ENCODE results near the gene TXNRD2. TPM values are rescaled to one million over a fixed set of nuclear protein-coding genes. Genes with fewer than 3 reads are reported as not detected.
"Not testable (repeated sequence)": the region's sequence is repeated elsewhere in the genome, so short reads cannot be mapped to it uniquely, and the experiment has no call there.

TXNRD2 gene
- total RNA-seq, 1 donor from 2014 or later, result 75.4 TPM

GRCh38 chr22:19848298-19849224 lies 93.1 kb downstream of the TXNRD2 start:
- DNase-seq (ENCODE audit: low read depth in 2 of 2), result peak in 1 of 2 donors; percentile 52

GRCh38 chr22:19847345-19847632 lies 94.3 kb downstream of the TXNRD2 start:
- DNase-seq (ENCODE audit: low read depth in 2 of 2), result no peak

GRCh38 chr22:19846620-19847344 lies 94.8 kb downstream of the TXNRD2 start:
- DNase-seq (ENCODE audit: low read depth in 2 of 2), result no peak

- no peak for DNase-seq (ENCODE audit: low read depth in 2 of 2)
These were observed 96.4 kb downstream of the TXNRD2 start for GRCh38 chr22:19845054-19845722.

GRCh38 chr22:19844377-19845053 lies 97.1 kb downstream of the TXNRD2 start:
- peak; percentile 78 to 82 for DNase-seq (ENCODE audit: low read depth in 2 of 2)

- DNase-seq (ENCODE audit: low read depth in 2 of 2), result no peak
These were observed 97.7 kb downstream of the TXNRD2 start for GRCh38 chr22:19843857-19844376.

GRCh38 chr22:19843107-19843856 lies 98.3 kb downstream of the TXNRD2 start:
- DNase-seq (ENCODE audit: low read depth in 2 of 2), result no peak

- DNase-seq (ENCODE audit: low read depth in 2 of 2), result no peak
These were observed 99.1 kb downstream of the TXNRD2 start for GRCh38 chr22:19842393-19843106.

- no peak for DNase-seq (ENCODE audit: low read depth in 2 of 2)
These were observed 99.8 kb downstream of the TXNRD2 start for GRCh38 chr22:19841641-19842392.

- DNase-seq (ENCODE audit: low read depth in 2 of 2), result no peak
These were observed 100.5 kb downstream of the TXNRD2 start for GRCh38 chr22:19840955-19841640.

- DNase-seq (ENCODE audit: low read depth in 2 of 2), result no peak
These were observed 101.6 kb downstream of the TXNRD2 start for GRCh38 chr22:19840059-19840458.

GRCh38 chr22:19837915-19838314 lies 103.7 kb downstream of the TXNRD2 start:
- no peak for DNase-seq (ENCODE audit: low read depth in 2 of 2)

- no peak for DNase-seq (ENCODE audit: low read depth in 2 of 2)
These were observed 105.1 kb downstream of the TXNRD2 start for GRCh38 chr22:19836512-19836911.

GRCh38 chr22:19834599-19834998 lies 107.0 kb downstream of the TXNRD2 start:
- DNase-seq (ENCODE audit: low read depth in 2 of 2), result no peak

GRCh38 chr22:19833327-19833726 lies 108.3 kb downstream of the TXNRD2 start:
- DNase-seq (ENCODE audit: low read depth in 2 of 2), result not testable (repeated sequence)

- DNase-seq (ENCODE audit: low read depth in 2 of 2), result no peak
These were observed 109.0 kb downstream of the TXNRD2 start for GRCh38 chr22:19832476-19833108.

GRCh38 chr22:19831979-19832378 lies 109.6 kb downstream of the TXNRD2 start:
- not testable (repeated sequence) for DNase-seq (ENCODE audit: low read depth in 2 of 2)

GRCh38 chr22:19831016-19831415 lies 110.6 kb downstream of the TXNRD2 start:
- DNase-seq (ENCODE audit: low read depth in 2 of 2), result no peak
